Measurements from ENCODE around the gene PLSCR5.

- TF ChIP-seq NR2F2 (IDR thresholded peaks at IDR 0.05) (no peak), REST (IDR thresholded peaks at IDR 0.05) (no peak), SP1 (IDR thresholded peaks at IDR 0.05) (no peak), MAX (IDR thresholded peaks at IDR 0.05) (no peak), JUND (IDR thresholded peaks at IDR 0.05) (no peak), RAD21 (IDR thresholded peaks at IDR 0.05) (no peak), TAF1 (conservative IDR thresholded peaks at IDR 0.05) (no peak), YY1 (IDR thresholded peaks at IDR 0.05) (no peak), ZBTB33 (IDR thresholded peaks at IDR 0.05) (no peak), ATF3 (IDR thresholded peaks at IDR 0.05) (no peak), GABPA (IDR thresholded peaks at IDR 0.05 in 1 of 2, conservative IDR thresholded peaks at IDR 0.05 in 1 of 2) (no peak), EGR1 (IDR thresholded peaks at IDR 0.05; ENCODE audit: low read depth in 2 of 2) (no peak), RXRA (IDR thresholded peaks at IDR 0.05) (no peak)
- TF ChIP-seq, protein P1, sequence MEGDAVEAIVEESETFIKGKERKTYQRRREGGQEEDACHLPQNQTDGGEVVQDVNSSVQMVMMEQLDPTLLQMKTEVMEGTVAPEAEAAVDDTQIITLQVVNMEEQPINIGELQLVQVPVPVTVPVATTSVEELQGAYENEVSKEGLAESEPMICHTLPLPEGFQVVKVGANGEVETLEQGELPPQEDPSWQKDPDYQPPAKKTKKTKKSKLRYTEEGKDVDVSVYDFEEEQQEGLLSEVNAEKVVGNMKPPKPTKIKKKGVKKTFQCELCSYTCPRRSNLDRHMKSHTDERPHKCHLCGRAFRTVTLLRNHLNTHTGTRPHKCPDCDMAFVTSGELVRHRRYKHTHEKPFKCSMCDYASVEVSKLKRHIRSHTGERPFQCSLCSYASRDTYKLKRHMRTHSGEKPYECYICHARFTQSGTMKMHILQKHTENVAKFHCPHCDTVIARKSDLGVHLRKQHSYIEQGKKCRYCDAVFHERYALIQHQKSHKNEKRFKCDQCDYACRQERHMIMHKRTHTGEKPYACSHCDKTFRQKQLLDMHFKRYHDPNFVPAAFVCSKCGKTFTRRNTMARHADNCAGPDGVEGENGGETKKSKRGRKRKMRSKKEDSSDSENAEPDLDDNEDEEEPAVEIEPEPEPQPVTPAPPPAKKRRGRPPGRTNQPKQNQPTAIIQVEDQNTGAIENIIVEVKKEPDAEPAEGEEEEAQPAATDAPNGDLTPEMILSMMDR (IDR thresholded peaks at IDR 0.05; ENCODE audit: low read depth, low read length, missing input control) = no peak
Measured at GRCh38 chr3:146637871-146638270, 32.7 kb upstream of the PLSCR5 start.

Measured in liver (tissue), 3 donors.